Activated CD4-positive, alpha-beta T cell treated with anti-CD3 and anti-CD28 coated beads, Interleukin-2, Interleukin-6, amounts not matched to agents 100 ng/mL and 50 ng/mL, durations not matched to agents 16 hours and 8 hours (primary cell): ENCODE results near the gene CAMTA1.
"Not testable (repeated sequence)": the region's sequence is repeated elsewhere in the genome, so short reads cannot be mapped to it uniquely, and the experiment has no call there.

Source experiments
- DNase-seq: peaks from one replicate; pipeline ENCODE4 v3.0.0-alpha.2; 2020

CAMTA1 gene

DNA sequence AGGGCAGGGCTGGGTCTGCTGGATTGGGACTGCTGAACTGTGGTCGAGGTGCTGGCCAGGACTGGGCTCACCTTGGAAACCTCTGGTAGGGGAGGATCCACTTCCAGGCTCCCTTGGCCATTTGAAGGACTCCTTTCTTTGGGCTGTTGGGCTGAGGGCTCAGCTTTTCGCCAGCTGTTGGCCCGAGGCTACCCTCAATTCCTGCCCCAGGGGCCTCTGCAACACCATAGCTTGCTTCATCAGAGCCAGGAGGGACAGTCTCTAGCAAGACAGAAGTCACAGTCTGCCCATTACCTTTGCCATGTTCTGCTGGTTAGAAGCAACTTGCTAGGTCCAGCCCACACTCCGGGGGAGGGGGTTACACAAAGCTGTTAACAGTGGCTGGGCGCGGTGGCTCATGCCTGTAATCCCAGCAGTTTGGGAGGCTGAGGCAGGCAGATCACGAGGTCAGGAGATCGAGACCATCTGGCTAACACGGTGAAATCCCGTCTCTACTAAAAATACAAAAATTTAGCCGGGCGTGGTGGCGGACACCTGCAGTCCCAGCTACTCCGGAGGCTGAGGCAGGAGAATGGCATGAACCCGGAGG is 25.0 kb downstream of the CAMTA1 start:
- not testable (repeated sequence) for DNase-seq

DNA sequence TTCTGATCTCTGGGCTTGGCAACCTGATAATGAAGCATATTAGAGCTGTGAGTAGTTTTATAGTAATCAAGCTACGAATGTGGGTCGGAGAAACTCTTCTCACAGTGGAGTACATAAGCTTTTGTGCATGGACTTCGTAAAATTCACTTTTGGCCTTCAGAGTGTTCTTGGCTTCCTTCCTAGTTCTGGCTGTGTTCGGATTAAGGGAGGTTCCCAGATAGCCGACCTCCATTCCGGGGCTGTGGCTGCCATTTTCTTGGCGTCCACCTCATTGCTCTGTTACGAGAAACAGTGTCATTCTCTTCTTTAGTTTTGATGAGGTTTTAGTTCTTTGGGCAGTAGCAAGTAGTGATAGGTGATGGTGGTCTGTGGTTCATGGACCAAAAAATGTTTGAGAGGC is 26.3 kb downstream of the CAMTA1 start:
- no peak for DNase-seq

GRCh38 chr1:6813165-6813564 is 27.9 kb downstream of the CAMTA1 start:
- DNase-seq, result no peak

DNA sequence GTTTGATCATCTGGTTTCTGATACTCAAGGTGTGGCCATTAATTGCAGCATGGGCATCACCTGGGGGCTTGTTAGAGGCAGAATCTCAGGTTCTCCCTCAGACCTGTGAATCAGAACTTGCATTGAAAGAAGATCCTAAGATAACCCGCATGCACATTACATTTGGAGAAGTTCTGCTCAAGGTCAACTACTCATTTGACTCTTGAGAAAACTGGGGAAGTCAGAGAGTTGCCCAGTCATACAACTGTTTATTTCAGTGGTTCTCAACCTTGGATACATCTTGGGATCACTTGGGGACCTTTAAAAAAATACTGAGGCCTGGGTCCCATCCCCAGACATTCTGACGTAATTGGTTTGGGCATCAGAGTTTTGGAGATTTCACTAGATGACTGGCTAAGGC is 30.5 kb downstream of the CAMTA1 start:
- no peak for DNase-seq

DNA sequence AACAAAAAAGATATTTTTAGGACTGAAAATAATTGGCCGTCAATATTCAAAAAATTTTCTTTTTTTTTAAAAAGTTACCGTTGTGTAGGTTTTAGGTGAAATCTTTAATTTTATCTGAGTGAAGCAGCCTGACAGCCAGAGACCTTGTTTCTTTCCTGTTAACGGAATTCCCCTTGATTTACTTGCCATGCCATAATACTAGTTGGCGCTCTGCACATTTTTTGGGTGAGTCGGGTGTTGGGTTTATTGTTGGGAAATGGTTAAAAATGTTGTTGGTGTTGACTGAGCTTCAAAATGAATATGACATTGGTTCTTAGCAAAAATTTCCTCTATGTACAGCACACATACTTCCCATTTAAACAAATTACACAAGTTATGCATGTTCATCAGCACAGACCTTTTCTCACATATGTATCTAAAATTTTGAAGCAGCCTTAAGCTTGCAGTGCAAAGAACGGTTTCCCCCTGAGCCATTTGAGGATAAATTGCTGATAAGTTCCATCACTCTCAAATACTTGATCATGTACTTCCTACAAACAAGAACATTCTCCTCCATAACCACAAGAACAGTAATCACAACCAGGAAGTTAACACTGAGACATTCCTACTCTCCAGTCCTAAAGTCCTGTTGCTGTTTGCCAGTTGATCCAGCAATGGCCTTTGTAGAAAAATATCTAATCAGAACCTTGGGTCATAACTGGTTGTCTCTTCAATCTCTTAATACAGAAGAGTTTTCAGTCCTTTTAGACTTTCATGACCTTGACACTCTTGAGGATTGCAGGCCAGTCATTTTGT is 34.2 kb downstream of the CAMTA1 start:
- no peak for DNase-seq

- DNase-seq, result no peak
These were observed 35.6 kb downstream of the CAMTA1 start for GRCh38 chr1:6820899-6821298.

- DNase-seq, result no peak
These were observed 37.5 kb downstream of the CAMTA1 start for GRCh38 chr1:6822530-6823359.

- no peak for DNase-seq
These were observed 38.5 kb downstream of the CAMTA1 start for GRCh38 chr1:6823793-6824192.

GRCh38 chr1:6824665-6825368 is 39.6 kb downstream of the CAMTA1 start:
- DNase-seq, result no peak

DNA sequence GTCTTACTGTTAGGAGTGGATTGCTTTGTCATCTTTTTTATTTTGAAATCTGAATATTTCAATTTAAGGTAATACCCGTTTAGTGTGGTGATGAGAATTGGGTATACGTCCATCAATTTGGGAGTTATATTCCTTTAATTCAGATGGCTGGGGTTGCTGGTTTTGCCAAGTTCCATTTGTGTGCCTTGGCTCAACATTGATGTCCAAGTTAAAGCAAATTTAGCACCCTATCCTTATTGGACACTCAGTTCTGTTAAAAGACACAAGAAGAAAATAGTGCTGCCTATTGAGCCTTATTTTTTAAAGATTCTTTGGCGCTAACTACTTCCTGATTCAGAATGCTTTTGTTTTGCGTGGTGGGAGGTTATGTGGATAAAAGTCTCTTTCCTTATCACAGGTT is 40.6 kb downstream of the CAMTA1 start:
- DNase-seq, result no peak

- no peak for DNase-seq
These were observed 41.8 kb downstream of the CAMTA1 start for GRCh38 chr1:6827079-6827478.

DNA sequence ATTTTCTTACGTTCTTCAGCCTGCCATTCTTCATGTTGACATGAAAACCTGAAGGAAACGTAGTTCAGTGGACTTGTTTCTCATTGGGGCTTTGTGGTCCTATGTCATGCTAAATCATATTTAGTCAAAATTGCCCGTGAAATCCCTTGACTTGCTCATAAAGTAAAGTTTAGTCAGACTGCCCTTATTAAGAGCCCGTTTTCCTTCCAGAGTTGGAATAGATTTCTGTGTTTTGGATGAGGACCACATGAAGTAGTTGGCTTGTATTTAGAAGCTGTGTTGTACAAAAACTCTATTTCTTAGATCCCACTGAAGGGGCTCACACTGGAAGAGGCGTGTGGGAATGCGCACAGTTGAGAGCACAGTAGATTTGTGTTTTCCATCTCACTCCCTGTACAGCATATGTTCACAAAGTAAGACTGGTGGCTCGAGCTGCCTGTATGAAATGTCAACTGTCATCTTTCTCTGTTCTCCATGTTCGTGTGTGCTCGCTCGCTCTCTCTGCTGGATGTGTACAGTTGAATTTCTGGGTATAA is 42.4 kb downstream of the CAMTA1 start:
- no peak for DNase-seq

- no peak for DNase-seq
These were observed 46.1 kb downstream of the CAMTA1 start for GRCh38 chr1:6831366-6831765.

- not testable (repeated sequence) for DNase-seq
These were observed 46.8 kb downstream of the CAMTA1 start for GRCh38 chr1:6832006-6832405.

DNA sequence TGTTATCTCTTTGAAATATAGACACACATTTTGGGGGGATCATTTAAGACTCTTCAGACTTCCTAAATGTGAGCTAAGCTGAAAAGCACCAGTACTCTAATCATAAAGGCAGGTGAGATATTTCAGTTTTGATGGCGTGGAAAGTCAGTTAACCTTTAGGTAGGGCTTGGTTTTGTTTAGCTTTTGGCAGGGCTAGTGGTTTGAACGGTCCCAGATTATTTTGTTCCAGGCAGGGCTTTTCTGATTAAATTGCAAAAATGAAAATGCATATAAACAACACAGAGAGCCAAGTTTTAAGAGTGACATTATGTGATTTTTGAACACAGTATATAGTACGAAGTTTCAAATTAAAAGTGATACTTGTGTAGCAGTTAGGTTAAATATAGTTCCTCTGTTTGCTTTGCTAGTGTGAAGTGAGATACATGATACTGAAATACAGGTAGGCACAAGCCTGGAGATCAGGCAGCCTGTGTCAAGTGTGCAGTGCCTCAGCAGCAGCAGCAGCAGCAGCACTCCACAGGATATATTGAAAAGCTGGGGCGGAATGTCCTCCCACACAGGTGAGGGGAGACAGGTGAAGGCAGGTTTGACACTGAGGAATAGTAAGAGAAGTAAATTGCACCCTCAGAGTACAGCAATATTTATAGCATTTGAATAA is 47.4 kb downstream of the CAMTA1 start:
- DNase-seq, result no peak

GRCh38 chr1:6833804-6834203 is 48.5 kb downstream of the CAMTA1 start:
- DNase-seq, result no peak

DNA sequence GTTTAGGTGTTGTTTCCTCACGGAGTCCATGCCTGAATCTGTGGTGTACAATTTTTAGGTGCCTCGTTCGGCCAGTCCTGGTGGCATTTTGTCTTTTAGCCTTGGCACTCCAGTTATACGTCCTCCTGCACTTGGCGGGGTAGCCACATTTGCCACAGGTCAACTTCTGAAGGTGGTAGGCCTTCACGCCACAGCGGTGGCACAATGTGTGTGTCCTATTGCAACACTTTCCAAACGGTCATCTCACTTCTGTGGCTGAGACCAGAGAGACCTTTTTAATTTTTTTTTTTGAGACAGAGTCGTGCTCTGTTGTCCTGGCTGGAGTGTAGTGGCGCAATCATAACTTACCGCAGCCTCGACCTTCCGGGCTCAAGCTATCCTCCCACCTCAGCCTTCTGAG is 49.1 kb downstream of the CAMTA1 start:
- DNase-seq, result no peak

DNA sequence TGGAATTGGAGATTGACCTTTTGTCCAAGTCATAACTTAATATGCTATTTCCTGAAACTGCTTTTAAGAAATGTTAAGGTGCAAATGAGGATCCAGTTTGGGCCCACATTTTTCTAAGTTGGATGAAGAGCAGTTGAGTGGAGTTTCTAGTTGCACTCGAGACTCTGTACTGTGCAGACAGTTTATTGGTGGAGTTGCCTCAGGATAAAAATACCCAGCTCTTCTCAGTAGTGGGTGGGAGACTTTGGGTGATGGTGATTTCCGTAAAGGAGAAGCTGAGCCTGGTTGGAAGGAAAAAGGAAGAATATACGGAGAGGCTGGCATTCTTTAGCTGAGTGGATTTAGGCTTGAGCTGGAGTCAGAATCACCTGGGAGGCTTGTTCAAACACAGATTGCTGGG is 49.9 kb downstream of the CAMTA1 start:
- DNase-seq, result no peak

DNA sequence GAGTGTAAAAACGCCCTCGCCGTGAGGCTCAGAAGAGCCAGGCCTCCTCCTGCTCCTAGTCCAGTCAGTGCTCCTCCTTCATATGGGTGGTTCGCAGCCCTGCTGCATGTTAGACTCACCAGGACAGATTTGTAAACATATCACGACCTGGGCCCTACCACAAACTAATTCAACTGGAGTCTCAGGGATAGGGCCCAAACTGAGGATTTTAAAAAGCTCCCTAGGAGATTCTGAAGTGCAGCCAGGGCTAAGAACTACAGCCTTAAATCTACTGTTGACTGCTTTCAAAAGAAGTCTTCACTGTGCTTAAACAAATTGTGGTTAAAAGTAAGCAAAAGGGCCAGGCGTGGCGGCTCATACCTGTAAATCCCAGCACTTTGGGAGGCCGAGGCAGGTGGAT is 57.0 kb downstream of the CAMTA1 start:
- DNase-seq, result no peak

- DNase-seq, result not testable (repeated sequence)
These were observed 60.5 kb downstream of the CAMTA1 start for GRCh38 chr1:6845786-6846185.

GRCh38 chr1:6848816-6849215 is 63.6 kb downstream of the CAMTA1 start:
- no peak for DNase-seq

GRCh38 chr1:6850537-6850936 is 65.3 kb downstream of the CAMTA1 start:
- DNase-seq, result no peak
